Measurements from ENCODE around the gene PPIAL4G.
"Not testable (repeated sequence)": the region's sequence is repeated elsewhere in the genome, so short reads cannot be mapped to it uniquely, and the experiment has no call there.

The PPIAL4G gene

GRCh38 chr1:148459694-148460093, 23.4 kb downstream of the PPIAL4G start:
- not testable (repeated sequence) for H2BK12ac ChIP-seq (ENCODE audit: low read length); H2BK120ac ChIP-seq (ENCODE audit: insufficient read depth, low read length, poor library complexity); H3K9ac ChIP-seq (ENCODE audit: low read length); H3K14ac ChIP-seq (ENCODE audit: low read length); H3K79me2 ChIP-seq (ENCODE audit: control insufficient read depth, insufficient read depth, low read length, poor library complexity); H2AFZ ChIP-seq (ENCODE audit: insufficient read depth, low read length, poor library complexity); H3K27ac ChIP-seq (ENCODE audit: low read depth, low read length); H4K91ac ChIP-seq (ENCODE audit: low read depth, low read length); H3K27me3 ChIP-seq (ENCODE audit: insufficient read depth, low read length); H2AK5ac ChIP-seq (ENCODE audit: low read length); H3K9me3 ChIP-seq (ENCODE audit: insufficient read depth, low read depth, low read length); DNase-seq; H2BK5ac ChIP-seq (ENCODE audit: low read depth, low read length, poor library complexity); H3K4me1 ChIP-seq (ENCODE audit: control insufficient read depth in 1 of 2, insufficient read depth in 2 of 2, low read length in 2 of 2); H4K8ac ChIP-seq (ENCODE audit: low read depth, low read length); H3K4me2 ChIP-seq (ENCODE audit: low read length); H3K4me3 ChIP-seq (ENCODE audit: low read depth, low read length); H3K18ac ChIP-seq (ENCODE audit: low read length); H3K4ac ChIP-seq (ENCODE audit: low read depth, low read length); H3K79me1 ChIP-seq (ENCODE audit: low read length); H3K36me3 ChIP-seq (ENCODE audit: control insufficient read depth in 1 of 2, insufficient read depth in 2 of 2, low read length in 2 of 2); H4K12ac ChIP-seq (ENCODE audit: low read depth, low read length); H3K23ac ChIP-seq (ENCODE audit: low read length)
- no CpG with 5 or more reads among the region's 28 CpGs for WGBS (ENCODE audit: extremely low coverage, insufficient coverage, insufficient read length)

- no CpG with 5 or more reads among the region's 63 CpGs for whole genome bisulfite sequencing (ENCODE audit: extremely low coverage, insufficient coverage, insufficient read length)
- peak overlapping the region; percentile 66 for H2BK120ac ChIP-seq (ENCODE audit: insufficient read depth, low read length, poor library complexity)
Observed at GRCh38 chr1:148458901-148459581, 24.1 kb downstream of the PPIAL4G start.

DNA sequence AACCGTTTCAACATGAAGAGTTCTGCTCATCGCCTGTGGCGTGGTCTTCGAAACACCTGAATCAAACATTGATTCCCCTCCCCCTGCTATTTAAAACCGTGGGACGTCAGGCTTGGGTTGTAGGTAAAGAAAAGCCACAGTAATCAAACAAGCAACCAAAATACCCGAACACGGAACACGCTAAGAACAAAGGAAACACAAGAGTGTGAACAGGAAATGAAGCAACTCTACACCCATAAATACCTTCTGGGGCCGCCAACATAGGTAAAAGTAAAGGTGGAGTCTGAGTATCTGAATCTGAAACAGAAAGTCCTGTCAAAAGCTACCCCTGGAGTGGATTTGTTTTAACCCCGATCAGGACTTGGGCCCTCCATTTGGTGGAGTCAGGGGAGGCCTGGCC, 24.7 kb downstream of the PPIAL4G start:
- H4K91ac ChIP-seq (ENCODE audit: low read depth, low read length); H2BK12ac ChIP-seq (ENCODE audit: low read length); H3K4me1 ChIP-seq (ENCODE audit: control insufficient read depth in 1 of 2, insufficient read depth in 2 of 2, low read length in 2 of 2); H3K79me2 ChIP-seq (ENCODE audit: control insufficient read depth, insufficient read depth, low read length, poor library complexity); H2AK5ac ChIP-seq (ENCODE audit: low read length); H3K18ac ChIP-seq (ENCODE audit: low read length); H3K27ac ChIP-seq (ENCODE audit: low read depth, low read length); H4K8ac ChIP-seq (ENCODE audit: low read depth, low read length); DNase-seq; H3K23ac ChIP-seq (ENCODE audit: low read length); H4K12ac ChIP-seq (ENCODE audit: low read depth, low read length); H3K4ac ChIP-seq (ENCODE audit: low read depth, low read length); H3K9ac ChIP-seq (ENCODE audit: low read length); H3K4me3 ChIP-seq (ENCODE audit: low read depth, low read length); H3K14ac ChIP-seq (ENCODE audit: low read length); H3K27me3 ChIP-seq (ENCODE audit: insufficient read depth, low read length); H3K9me3 ChIP-seq (ENCODE audit: insufficient read depth, low read depth, low read length); H2AFZ ChIP-seq (ENCODE audit: insufficient read depth, low read length, poor library complexity); H2BK120ac ChIP-seq (ENCODE audit: insufficient read depth, low read length, poor library complexity); H3K79me1 ChIP-seq (ENCODE audit: low read length); H2BK5ac ChIP-seq (ENCODE audit: low read depth, low read length, poor library complexity); H3K36me3 ChIP-seq (ENCODE audit: control insufficient read depth in 1 of 2, insufficient read depth in 2 of 2, low read length in 2 of 2): not testable (repeated sequence)
- H3K4me2 ChIP-seq (ENCODE audit: low read length): peak overlapping the region; percentile 47
- no CpG with 5 or more reads among the region's 11 CpGs for WGBS (ENCODE audit: extremely low coverage, insufficient coverage, insufficient read length)

More at GRCh38 chr1:148458901-148459581, 24.1 kb downstream of the PPIAL4G start:
- Histone ChIP-seq H3K14ac (ENCODE audit: low read length) (peak overlapping the region; percentile 66), H4K8ac (ENCODE audit: low read depth, low read length) (peak overlapping the region; percentile 77), H3K4me2 (ENCODE audit: low read length) (peak overlapping the region; percentile 78), H3K18ac (ENCODE audit: low read length) (peak overlapping the region; percentile 71), H4K91ac (ENCODE audit: low read depth, low read length) (peak overlapping the region; percentile 68), H3K4me3 (ENCODE audit: low read depth, low read length) (peak overlapping the region; percentile 80), H2BK5ac (ENCODE audit: low read depth, low read length, poor library complexity) (peak overlapping the region; percentile 63), H3K4ac (ENCODE audit: low read depth, low read length) (peak overlapping the region; percentile 55), H3K27ac (ENCODE audit: low read depth, low read length) (peak overlapping the region; percentile 47)
- not testable (repeated sequence) for H3K79me2 ChIP-seq (ENCODE audit: control insufficient read depth, insufficient read depth, low read length, poor library complexity); H3K36me3 ChIP-seq (ENCODE audit: control insufficient read depth in 1 of 2, insufficient read depth in 2 of 2, low read length in 2 of 2); H2AFZ ChIP-seq (ENCODE audit: insufficient read depth, low read length, poor library complexity); DNase-seq; H3K27me3 ChIP-seq (ENCODE audit: insufficient read depth, low read length); H3K9ac ChIP-seq (ENCODE audit: low read length); H3K23ac ChIP-seq (ENCODE audit: low read length); H3K4me1 ChIP-seq (ENCODE audit: control insufficient read depth in 1 of 2, insufficient read depth in 2 of 2, low read length in 2 of 2); H3K9me3 ChIP-seq (ENCODE audit: insufficient read depth, low read depth, low read length); H3K79me1 ChIP-seq (ENCODE audit: low read length); H2BK12ac ChIP-seq (ENCODE audit: low read length); H2AK5ac ChIP-seq (ENCODE audit: low read length); H4K12ac ChIP-seq (ENCODE audit: low read depth, low read length)

DNA sequence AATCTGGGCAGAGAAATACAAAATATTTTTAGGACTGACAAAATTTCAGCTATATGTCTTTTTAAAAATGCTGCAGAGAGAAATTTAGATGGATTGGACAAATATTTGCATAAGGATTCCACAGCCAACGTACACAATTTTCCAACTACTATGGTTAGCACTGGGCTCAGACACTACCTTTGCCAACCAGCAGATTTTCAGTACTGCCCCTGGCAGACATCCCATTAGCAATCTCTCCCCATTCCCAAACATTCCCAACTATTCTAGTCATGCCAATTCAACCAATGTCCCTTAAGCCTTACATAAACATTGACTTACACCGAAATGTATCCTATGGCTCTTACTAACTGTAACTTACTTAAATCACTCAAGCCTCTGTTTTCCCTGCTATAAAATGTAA, 30.3 kb downstream of the PPIAL4G start:
- not testable (repeated sequence) for H4K91ac ChIP-seq (ENCODE audit: low read depth, low read length); H3K9me3 ChIP-seq (ENCODE audit: insufficient read depth, low read depth, low read length); H3K4ac ChIP-seq (ENCODE audit: low read depth, low read length); H3K4me3 ChIP-seq (ENCODE audit: low read depth, low read length); H3K4me2 ChIP-seq (ENCODE audit: low read length); H3K36me3 ChIP-seq (ENCODE audit: control insufficient read depth in 1 of 2, insufficient read depth in 2 of 2, low read length in 2 of 2); H2AFZ ChIP-seq (ENCODE audit: insufficient read depth, low read length, poor library complexity); H3K79me2 ChIP-seq (ENCODE audit: control insufficient read depth, insufficient read depth, low read length, poor library complexity); H3K18ac ChIP-seq (ENCODE audit: low read length); H2AK5ac ChIP-seq (ENCODE audit: low read length); H2BK5ac ChIP-seq (ENCODE audit: low read depth, low read length, poor library complexity); H4K8ac ChIP-seq (ENCODE audit: low read depth, low read length); H3K14ac ChIP-seq (ENCODE audit: low read length); H3K9ac ChIP-seq (ENCODE audit: low read length); H3K23ac ChIP-seq (ENCODE audit: low read length); H3K27ac ChIP-seq (ENCODE audit: low read depth, low read length); H4K12ac ChIP-seq (ENCODE audit: low read depth, low read length); H3K4me1 ChIP-seq (ENCODE audit: control insufficient read depth in 1 of 2, insufficient read depth in 2 of 2, low read length in 2 of 2); H3K79me1 ChIP-seq (ENCODE audit: low read length); H2BK12ac ChIP-seq (ENCODE audit: low read length); H2BK120ac ChIP-seq (ENCODE audit: insufficient read depth, low read length, poor library complexity); H3K27me3 ChIP-seq (ENCODE audit: insufficient read depth, low read length)
- DNase-seq: peak in 1 of 2 donors; percentile 12
- WGBS (ENCODE audit: extremely low coverage, insufficient coverage, insufficient read length): no CpG with 5 or more reads among the region's 2 CpGs
